HG03442 (cell line): Measurements from ENCODE around the gene GLOD4.
"Not testable (repeated sequence)": the region's sequence is repeated elsewhere in the genome, so short reads cannot be mapped to it uniquely, and the experiment has no call there.

Experiments
- ATAC-seq: cut with Tn5 transposase; IDR thresholded peaks from one replicate; pipeline ENCODE4 v1.9.1; 2021; ENCODE audit warnings: mild to moderate bottlenecking, moderate library complexity; ENCODE audit not compliant: unreplicated experiment

GLOD4 gene

GRCh38 chr17:781805-782731 is at the start of gene GLOD4, which contains the start of gene MRM3:
Gene GLOD4, minus strand, starts transcription at chr17:782280. Its CDS starts 25 bp downstream, at chr17:782255.
Gene MRM3, plus strand, starts transcription at chr17:782353. Its CDS starts 26 bp downstream, at chr17:782379.
- ATAC-seq: peak; percentile 87

- ATAC-seq: no peak
Observed at GRCh38 chr17:830950-831349, 48.9 kb upstream of the GLOD4 start.

- no peak for ATAC-seq
Observed at GRCh38 chr17:830381-830780, 48.3 kb upstream of the GLOD4 start.

GRCh38 chr17:829614-830013 is 47.5 kb upstream of the GLOD4 start:
- not testable (repeated sequence) for ATAC-seq

- no peak for ATAC-seq
Observed at GRCh38 chr17:828761-829160, 46.7 kb upstream of the GLOD4 start.

GRCh38 chr17:826778-827177 is 44.7 kb upstream of the GLOD4 start:
- no peak for ATAC-seq

GRCh38 chr17:825216-825615 is 43.1 kb upstream of the GLOD4 start:
- ATAC-seq: no peak

- ATAC-seq: no peak
Observed at GRCh38 chr17:824378-824777, 42.3 kb upstream of the GLOD4 start.

- ATAC-seq: no peak
Observed at GRCh38 chr17:823501-823902, 41.4 kb upstream of the GLOD4 start.

- no peak for ATAC-seq
Observed at GRCh38 chr17:819251-819650, 37.2 kb upstream of the GLOD4 start.

GRCh38 chr17:814371-814770 is 32.3 kb upstream of the GLOD4 start:
- ATAC-seq: no peak

GRCh38 chr17:812638-813204 is 30.6 kb upstream of the GLOD4 start:
- ATAC-seq: no peak

- no peak for ATAC-seq
Observed at GRCh38 chr17:811051-811784, 29.1 kb upstream of the GLOD4 start.

GRCh38 chr17:807523-808294 is 25.6 kb upstream of the GLOD4 start:
- no peak for ATAC-seq

- no peak for ATAC-seq
Observed at GRCh38 chr17:806781-807522, 24.9 kb upstream of the GLOD4 start.

- ATAC-seq: no peak
Observed at GRCh38 chr17:806346-806745, 24.3 kb upstream of the GLOD4 start.

- not testable (repeated sequence) for ATAC-seq
Observed at GRCh38 chr17:805886-806285, 23.8 kb upstream of the GLOD4 start.

GRCh38 chr17:804541-805435 is 22.7 kb upstream of the GLOD4 start:
- no peak for ATAC-seq
